GM21526 (cell line): Measurements from ENCODE around the gene GPS1.
A peak's percentile ranks its signal among the peaks of the same experiment; 100 is the strongest.
"Not testable (repeated sequence)": the region's sequence is repeated elsewhere in the genome, so short reads cannot be mapped to it uniquely, and the experiment has no call there.

ENCODE experiments used
- ATAC-seq: cut with Tn5 transposase; IDR thresholded peaks from one replicate; pipeline ENCODE4 v1.9.1; 2021; ENCODE audit warnings: moderate library complexity; ENCODE audit not compliant: unreplicated experiment, low FRiP score

GPS1 gene

DNA sequence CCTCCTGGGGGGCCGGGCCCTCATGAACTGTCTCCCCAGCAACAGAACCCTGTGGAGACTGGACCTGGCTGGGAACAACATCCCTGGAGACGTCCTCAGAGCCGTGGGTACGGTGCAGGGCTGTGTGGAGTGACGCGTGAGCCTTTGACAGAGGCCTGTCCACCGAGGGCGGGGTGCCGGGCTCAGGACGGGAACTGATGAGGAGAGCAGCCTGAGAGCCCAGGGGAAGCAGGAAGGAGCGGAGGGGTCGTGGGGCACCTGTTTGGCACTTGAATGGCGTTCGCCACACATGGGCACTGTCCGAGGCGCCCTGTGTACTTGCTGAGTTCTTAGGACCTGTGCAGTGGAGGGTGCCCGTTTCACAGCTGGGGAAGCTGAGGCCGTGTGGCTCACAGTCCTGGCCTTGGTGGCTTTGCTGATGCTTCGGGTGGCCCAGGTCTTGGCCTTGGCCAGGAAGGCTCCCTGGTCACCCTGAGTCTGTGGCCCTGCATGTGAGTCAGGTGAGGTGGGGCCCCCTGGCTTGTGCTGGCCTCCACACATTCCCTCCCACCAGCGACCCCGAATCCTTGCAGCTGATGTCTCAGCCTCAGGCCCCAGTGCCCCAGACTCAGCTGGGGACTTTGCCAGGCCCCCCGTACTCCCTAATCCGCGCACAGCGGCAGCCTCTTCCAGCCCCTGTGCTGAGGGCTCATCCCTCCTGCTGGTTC, 26.1 kb upstream of the GPS1 start:
- ATAC-seq: no peak

DNA sequence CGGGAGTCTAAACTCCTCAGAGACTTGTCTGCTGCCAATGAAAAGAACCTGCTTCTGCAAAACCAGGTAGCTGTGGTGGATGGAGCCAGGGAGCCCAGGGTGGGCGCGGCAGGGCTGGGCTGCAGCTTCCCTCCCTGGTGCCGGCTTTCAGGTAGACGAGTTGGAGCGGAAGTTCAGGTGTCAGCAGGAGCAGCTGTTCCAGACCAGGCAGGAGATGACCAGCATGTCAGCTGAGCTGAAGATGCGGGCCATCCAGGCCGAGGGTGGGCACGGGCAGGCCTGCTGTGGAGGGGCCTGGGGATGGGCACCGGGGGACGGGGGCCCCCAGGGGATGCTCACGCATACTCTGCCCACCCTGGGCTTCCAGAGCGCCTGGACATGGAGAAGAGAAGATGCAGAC, 23.5 kb upstream of the GPS1 start:
- ATAC-seq: no peak

DNA sequence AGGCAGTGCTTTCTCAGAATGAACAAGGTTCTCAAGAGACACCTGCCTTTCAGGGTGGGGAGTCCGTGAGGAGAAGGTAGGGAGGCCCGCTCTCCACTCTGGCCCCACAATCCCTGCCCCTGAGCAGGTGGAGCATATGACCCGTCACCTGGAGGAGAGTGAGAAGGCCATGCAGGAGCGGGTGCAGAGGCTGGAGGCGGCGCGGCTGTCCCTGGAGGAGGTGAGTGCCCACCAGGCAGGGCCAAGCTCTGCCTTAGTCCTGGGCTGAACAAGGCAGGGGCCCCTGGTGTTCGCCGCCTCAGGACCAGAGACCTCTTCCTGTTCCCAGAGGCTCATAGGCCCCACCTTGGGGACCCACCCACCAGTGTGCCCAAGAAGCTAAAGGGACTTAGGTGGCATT, 22.7 kb upstream of the GPS1 start:
- no peak for ATAC-seq

DNA sequence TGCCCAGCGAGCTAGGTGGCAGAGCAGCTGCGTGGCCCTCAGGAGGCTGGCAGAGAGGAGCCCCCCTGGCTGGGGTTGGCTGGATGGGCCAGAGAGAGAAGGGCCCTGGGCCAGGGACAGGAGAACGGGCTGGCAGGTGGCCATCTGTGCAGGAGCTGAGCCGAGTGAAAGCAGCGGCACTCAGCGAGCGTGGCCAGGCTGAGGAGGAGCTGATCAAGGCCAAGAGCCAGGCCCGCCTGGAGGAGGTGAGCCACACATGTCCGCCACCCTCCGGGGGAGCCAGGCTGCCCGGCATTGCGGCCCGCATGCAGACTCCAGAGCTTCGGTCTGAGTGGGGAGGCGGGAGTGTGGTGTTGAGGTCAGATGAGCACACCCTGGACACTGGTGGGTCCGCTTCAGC, 22.3 kb upstream of the GPS1 start:
- ATAC-seq: no peak

DNA sequence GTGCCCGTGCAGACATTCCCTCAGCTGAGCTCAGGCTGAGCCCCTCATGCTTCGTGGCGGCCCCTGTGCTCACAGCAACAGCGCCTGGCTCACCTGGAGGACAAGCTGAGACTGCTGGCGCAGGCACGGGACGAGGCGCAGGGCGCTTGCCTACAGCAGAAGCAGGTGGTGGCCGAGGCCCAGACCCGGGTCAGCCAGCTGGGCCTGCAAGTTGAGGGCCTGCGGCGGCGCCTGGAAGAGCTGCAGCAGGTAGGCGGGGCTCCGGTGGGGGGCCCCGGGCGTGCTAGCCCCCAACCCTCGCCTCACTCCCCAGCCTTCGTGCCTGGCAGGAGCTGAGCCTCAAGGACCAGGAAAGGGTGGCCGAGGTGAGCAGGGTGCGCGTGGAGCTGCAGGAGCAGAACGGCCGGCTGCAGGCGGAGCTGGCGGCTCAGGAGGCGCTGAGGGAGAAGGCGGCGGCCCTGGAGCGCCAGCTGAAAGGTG, 21.7 kb upstream of the GPS1 start:
- no peak for ATAC-seq

DNA sequence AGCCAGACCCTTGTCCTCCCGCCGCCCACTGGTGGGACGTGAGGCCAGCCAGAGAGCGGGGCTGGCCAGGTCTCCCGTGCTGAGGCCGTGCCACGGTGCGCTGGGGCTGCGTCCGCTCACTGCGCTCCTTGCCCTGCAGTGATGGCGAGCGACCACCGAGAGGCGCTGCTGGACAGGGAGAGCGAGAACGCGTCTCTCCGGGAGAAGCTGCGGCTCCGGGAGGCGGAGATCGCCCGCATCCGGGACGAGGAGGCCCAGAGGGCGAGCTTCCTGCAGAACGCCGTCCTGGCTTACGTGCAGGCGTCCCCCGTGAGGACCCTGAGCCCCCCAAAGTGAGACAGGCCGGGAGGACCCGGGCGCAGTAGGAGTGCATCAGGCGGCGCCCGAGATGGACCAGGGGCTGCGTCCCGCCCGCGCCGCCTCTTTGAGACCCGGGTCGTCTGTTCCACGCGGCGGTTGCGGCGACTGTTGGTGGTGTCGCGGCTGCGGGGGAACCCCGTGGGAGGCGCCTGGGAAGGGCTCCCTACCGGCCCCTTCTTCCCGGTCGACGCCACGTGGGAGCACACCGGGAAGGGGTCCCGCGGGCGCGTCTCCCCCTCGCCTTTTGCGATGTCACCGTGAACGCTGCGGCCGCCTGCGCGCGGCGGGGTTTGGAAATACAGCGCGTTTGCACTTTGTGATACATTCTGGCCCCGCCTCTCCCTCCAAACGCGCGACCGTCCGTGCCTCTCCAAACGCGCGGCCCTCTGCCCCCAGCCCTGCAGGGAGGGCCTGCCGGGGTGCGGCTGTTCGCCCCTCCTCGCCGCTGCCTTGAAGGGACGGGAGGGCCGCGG, 21.0 kb upstream of the GPS1 start:
- ATAC-seq: no peak

DNA sequence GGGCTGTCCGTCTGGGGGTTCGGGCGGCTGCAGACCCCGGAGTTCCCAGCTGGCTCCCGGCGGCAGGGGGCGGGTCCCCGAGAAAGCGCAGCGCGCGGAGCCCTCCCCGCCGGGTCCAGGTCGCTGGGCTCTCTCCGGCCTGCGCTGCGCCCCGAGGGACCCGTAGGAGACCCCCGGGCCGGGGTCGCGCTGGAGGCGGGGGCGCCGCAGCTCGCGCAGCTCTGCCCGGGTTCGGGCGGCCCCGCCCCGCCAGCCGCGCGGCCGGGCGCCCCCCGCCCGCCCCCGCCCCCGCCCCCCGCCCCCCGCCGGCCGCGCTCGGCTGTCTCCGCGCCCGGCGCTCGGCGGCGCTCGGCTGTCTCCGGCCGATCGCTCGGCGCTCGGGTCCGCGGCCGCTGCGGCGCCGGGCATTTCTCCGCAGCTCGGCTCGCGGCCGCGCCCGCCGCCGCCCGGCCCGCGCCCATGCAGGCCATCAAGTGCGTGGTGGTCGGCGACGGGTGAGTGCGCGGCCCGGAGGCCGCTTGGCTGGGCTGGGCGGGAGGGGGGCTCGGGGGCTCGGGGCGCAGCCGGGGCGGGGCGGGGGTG, 20.3 kb upstream of the GPS1 start, which contains the start of gene RAC3:
Gene RAC3, plus strand, starts transcription at position 376 of the 582 bp plus-strand sequence. Its CDS starts 84 bp downstream, at position 460.
- no peak for ATAC-seq

DNA sequence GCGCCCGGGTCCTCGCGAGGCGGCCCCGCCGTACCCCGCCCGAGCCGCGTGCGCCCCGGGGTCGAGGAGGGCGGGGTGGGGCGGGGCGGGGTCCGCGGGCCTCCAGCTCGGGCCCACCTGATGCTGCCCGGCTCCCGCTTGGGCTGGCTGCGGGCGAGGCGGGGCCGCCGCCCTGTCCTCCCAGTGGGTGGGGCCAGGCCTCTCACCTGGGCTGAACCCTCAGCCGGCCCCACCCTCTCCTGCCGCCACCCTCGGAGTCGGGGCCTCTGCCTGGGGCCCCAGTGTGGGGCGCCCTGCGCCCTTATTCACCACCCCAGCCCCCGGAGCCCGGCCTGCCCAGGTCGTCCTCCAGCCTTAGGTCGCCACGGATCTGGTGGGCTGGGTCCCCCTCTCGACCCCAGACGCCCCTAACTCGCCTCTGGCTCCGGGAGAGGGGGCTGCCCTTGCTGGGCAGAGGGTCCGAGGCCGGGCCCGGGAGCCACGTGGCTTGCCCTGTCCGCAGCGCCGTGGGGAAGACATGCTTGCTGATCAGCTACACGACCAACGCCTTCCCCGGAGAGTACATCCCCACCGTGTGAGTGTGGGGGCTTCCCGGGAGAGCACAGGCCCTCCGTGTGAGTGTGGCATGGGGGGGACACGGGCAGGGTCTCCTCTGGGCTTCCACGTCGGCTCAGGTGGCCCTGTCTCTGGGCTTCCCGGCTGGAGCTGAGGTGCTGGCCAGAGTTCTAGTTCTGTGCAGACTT, 19.6 kb upstream of the GPS1 start:
- no peak for ATAC-seq

DNA sequence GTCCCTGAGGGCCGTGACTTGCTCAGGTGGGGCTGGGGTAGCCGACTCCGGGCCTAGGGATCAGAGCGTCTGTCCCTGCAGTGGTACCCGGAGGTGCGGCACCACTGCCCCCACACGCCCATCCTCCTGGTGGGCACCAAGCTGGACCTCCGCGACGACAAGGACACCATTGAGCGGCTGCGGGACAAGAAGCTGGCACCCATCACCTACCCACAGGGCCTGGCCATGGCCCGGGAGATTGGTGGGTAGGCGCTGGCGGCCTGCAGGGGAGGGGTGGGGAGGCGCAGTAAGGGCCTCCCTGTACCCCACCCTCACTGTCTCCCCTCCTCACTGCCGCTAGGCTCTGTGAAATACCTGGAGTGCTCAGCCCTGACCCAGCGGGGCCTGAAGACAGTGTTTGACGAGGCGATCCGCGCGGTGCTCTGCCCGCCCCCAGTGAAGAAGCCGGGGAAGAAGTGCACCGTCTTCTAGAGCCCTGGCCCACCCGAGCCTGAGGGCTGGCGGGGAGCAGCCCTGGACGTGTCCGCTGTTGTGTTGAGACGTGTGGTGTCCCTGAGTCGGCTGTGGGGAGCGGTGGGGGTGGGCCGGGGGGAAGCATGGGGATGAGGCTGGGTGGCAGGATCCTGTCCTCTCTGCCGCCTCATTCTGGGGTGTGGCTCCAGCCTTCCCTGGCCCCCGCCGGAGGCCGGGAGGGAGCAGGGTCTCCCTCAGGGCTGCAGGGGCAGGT, 18.2 kb upstream of the GPS1 start:
- ATAC-seq: no peak

DNA sequence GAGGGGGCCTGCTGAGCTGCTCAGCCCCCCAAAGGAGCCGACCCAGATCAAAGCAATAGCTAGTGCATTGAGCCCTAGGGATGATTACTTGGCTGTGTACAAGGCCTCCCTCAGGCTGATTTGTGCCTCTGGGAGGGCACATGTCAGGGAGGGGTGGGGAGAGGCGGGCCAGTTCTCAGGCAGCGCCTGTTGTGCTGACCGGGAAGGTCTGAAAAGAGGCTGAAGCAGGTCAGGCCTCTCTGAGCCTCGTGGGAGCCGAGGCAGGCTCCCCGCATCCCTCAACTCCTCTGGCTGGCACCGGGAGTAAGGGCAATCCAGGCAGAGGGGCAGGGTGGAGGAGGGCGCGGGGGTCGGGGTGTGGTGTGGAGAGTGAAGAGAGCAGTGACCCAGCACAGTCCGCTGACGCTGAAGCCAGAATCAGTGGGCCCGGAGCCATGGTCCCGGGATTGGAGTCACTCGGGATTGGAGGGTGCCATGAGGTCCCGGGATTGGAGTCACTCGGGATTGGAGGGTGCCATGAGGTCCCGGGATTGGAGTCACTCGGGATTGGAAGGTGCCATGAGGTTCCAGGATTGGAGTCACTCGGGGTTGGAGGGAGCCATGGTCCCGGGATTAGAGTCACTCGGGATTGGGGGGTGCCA, 17.2 kb upstream of the GPS1 start:
- no peak for ATAC-seq

DNA sequence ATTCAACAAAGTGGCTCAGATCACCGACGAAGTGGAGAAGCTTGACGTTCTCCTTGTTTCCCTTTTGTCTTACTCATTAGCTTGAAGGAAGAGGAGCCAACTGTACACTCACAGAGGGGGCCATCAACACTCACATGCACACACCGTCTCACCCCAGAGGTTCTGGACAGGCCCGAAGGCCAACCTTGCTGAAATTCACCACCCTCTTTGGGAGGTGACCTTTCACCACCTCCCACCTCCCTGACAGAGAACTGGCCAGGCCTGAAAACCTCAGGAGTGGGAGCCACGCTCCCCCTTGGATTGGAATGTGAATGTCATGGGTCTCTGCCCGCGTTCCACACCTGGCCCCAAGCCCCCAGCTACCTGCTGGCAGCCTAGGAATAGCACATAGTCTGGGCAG, 16.2 kb upstream of the GPS1 start:
- ATAC-seq: no peak

DNA sequence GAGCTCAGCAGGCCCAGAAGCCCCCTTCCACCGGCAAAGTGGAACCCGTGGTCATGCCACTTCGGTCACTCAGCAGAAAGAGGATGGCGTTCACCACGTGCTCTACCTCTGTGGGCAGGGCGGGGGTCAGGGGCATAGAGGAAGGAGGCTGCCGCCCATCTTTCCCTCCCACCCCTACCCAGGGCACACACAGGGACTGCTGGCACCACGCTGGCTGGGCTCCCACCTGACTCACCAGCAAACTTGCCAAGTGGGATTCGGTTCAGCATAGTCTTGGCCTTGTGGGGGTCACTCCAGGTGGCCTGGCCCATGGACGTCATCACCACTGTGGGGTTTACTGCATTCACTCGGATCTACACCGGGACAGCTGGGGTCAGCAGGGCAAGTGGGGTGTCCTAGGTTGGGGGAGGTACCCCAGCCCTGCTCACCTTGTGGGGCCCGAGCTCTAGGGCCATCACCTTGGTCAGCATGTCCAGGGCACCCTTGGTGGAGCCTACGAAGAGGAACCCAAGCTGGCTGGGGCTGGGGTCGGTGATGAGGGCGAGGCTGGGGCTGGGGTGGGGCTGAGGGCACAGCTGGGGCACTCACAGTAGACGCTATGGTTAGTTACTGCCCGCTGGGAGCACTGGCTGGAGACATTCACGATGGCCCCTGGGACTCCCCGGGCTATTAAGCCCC, 15.6 kb upstream of the GPS1 start:
- no peak for ATAC-seq

DNA sequence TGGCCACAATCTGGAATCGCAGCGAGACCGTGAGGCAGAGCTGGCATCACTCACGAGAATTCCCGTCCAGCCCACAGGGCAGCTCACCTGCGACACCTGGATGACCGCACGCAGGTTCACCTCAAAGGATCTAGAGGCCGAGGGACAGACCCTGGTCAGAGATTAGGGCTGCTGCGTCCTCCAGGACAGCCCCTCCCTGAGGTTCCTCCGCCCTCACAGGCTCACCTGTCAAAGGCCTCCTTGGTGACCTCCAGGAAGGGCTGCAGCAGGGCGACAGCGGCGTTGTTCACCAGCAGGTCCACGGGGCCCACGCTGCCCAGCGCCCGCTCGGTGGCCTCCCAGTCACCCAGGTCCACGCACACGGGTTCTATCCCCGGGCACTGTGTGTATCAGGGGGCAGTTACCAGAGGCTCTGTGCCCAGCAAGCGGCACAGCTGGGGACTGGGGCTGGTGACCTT, 15.0 kb upstream of the GPS1 start:
- ATAC-seq: no peak

DNA sequence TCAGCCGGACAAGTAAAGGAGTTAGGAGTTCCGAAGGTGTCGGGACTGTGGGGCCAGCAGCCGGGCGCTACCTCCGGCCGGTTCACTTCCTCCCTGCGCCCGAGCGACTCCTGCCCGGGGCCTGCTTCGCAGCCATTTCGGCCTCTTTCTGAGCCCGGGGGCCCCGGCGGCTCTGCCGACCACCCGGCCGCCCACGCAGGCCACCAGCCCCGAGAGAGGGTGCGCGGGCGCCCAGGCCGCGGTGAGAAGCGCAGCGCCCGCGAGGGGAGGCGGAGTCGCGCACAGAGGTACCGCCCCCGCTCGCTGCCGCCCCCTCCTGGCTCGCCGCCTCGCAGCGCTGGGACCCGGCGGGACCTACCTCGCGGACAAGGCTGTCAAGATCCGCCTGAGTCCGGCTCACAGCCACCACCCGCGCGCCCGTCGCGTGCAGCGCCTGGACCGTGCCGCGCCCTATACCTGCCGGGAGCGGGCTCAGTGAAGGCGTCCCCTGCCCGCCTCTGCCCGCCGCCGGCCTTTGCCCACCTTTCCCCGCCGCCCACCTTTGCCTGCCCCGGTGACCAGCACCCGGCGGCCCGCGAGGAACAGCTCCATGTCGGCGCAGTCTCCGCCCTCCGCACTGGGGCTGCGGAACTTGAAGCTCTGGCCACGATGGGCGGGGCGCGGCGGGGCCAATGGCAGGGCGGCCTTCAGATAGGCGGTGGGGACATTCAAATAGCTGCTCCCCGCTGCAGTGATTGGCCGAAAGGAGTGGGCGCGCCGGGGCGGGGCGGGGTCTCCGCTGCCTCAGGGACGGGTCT, 14.4 kb upstream of the GPS1 start, which contains the start of gene DCXR:
Gene DCXR, minus strand, starts transcription at position 606 of the 797 bp plus-strand sequence. Its CDS starts 15 bp downstream, at position 591.
- ATAC-seq: peak; percentile 79

DNA sequence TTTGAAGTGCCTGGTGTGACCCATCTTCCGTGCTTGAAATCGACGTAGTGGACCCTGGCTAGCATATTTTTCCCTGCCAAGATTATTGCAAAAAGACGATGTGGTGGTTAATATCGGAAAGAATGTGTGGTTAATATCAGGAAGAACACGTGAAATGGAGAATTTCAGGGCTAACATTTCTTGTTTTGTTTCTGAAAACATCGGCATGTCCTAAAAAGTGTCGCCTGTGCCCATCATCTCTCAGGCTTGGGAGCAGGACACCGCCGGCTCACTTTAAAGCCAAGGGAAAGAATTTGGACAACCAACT, 13.9 kb upstream of the GPS1 start:
- no peak for ATAC-seq

DNA sequence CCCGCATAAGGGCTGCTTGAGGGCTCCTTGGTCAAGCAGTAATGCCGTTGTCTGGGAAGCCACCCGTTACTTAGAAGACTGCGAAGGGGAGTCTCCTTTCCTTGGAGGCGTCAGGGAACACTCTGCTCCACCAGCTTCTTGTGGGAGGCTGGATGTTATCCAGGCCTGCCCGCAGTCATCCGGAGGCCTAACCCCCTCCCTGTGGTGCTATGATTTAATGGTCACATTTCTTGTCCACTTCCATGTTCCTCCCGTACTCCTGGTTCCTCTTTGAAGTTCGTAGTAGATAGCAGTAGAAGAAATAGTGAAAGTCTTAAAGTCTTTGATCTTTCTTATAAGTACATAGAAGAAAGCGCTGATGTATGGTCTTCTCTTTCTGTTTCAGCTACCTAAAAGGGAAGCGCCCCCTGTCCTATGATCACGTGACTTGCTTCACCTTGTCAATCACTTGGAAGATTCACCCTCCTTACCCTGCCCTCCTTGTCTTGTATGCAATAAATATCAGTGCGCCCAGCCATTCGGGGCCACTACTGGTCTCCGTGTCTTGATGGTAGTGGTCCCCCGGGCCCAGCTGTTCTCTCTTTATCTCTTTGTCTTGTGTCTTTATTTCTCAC, 12.8 kb upstream of the GPS1 start:
- not testable (repeated sequence) for ATAC-seq

DNA sequence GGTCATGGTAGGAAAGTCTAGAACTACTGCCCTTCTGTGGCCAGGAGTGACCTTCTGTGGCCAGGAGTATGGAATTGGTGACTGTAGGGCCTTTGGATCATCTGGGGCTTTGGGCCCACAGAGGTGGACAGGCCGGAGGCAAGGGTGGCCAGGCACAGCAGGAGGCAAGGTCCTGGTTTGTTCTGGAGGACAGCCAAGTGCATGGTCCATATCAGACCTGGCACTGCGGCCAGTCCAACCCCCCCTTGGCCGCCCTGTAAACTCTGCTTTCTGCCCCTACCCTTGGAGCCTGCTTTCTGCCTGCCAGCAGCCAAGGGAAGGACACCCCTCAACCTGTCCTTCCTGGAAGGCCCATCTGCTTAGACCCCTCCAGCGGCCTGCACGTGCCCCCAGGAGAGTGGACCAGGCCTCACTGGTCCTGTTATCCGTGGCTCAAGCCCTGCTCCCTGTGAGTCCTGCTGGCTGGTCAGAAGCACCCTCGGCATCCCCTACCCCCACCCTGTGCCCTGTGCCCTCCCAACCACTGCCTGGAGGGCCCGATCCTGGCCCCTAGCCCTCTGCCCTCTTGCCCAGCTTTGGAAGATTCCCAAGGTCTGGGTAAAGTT, 11.9 kb upstream of the GPS1 start:
- no peak for ATAC-seq
